Measurements from ENCODE around the gene SLC12A7.
"Not testable (repeated sequence)": the region's sequence is repeated elsewhere in the genome, so short reads cannot be mapped to it uniquely, and the experiment has no call there.

The SLC12A7 gene

DNA sequence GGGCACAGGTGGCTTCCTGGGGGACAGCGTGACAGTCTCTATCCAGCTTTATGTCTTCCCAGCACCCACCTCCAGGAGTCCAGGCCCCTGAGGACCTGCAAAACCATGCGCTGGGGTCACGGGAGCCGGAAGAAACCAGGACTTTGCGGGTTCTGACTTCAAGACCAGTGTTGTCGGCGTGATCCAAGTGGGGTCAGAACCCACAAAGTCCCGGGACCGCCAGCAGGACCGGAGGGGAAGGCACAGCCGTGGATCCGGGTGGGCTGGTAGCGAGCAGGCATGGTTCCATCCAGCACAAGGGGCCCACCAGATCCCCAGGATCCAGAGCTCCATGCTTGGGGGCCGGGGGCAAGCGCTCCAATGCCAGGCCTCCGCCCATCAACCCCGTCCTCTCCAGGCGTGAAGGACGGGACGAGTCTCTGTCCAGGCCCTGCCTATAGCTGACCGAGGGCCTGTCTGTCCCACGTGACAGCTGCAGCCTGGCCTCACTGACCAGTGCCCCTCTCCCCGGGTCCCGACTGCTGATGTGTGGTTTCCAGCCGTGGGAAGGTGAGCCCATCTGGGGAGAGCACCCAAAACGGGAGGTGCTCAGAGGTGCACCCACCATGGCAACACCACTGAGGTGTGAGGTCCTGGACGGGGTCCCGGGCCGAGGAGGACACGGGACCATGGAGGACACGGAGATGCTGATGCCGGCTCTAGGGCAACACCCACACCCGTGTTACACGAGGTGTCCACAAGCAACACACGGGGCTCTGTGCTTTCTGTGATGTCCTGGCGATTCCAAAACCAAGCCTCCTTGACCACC is 48.9 kb downstream of the SLC12A7 start:
- Mint-ChIP-seq H3K4me1 (peaks cover 37% of the 10 kb centered on the region), H3K4me3 (no peak overlapping the region), H3K27ac (no peak overlapping the region), H3K27me3 (ENCODE audit: low read depth, poor library complexity) (no peaks in the 10 kb centered on the region), H3K36me3 (ENCODE audit: low read depth) (peaks cover 5% of the 10 kb centered on the region), H3K9me3 (no peaks in the 10 kb centered on the region)
- DNase-seq = no peak
- TF ChIP-seq, protein P1, sequence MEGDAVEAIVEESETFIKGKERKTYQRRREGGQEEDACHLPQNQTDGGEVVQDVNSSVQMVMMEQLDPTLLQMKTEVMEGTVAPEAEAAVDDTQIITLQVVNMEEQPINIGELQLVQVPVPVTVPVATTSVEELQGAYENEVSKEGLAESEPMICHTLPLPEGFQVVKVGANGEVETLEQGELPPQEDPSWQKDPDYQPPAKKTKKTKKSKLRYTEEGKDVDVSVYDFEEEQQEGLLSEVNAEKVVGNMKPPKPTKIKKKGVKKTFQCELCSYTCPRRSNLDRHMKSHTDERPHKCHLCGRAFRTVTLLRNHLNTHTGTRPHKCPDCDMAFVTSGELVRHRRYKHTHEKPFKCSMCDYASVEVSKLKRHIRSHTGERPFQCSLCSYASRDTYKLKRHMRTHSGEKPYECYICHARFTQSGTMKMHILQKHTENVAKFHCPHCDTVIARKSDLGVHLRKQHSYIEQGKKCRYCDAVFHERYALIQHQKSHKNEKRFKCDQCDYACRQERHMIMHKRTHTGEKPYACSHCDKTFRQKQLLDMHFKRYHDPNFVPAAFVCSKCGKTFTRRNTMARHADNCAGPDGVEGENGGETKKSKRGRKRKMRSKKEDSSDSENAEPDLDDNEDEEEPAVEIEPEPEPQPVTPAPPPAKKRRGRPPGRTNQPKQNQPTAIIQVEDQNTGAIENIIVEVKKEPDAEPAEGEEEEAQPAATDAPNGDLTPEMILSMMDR (IDR thresholded peaks at IDR 0.05) = no peak

- TF ChIP-seq, protein P1 (IDR thresholded peaks at IDR 0.05) = no peak
- H3K27ac Mint-ChIP-seq = no peak overlapping the region
These were observed 49.9 kb downstream of the SLC12A7 start for GRCh38 chr5:1061916-1062315.

GRCh38 chr5:1061292-1061691 is 50.6 kb downstream of the SLC12A7 start:
- not testable (repeated sequence) for H3K27ac Mint-ChIP-seq; DNase-seq; H3K4me3 Mint-ChIP-seq; H3K36me3 Mint-ChIP-seq (ENCODE audit: low read depth); H3K27me3 Mint-ChIP-seq (ENCODE audit: low read depth, poor library complexity); H3K9me3 Mint-ChIP-seq
- peaks cover 25% of the 10 kb centered on the region for H3K4me1 Mint-ChIP-seq

More at GRCh38 chr5:1061916-1062315, 49.9 kb downstream of the SLC12A7 start:
- Mint-ChIP-seq H3K4me3 (no peak overlapping the region), H3K27me3 (ENCODE audit: low read depth, poor library complexity) (no peaks in the 10 kb centered on the region), H3K36me3 (ENCODE audit: low read depth) (peaks cover 5% of the 10 kb centered on the region), H3K9me3 (no peaks in the 10 kb centered on the region), H3K4me1 (peaks cover 28% of the 10 kb centered on the region)
- no peak for DNase-seq

GRCh38 chr5:1060535-1060981 is 51.3 kb downstream of the SLC12A7 start:
- TF ChIP-seq, protein P1 (IDR thresholded peaks at IDR 0.05) = no peak
- H3K4me1 Mint-ChIP-seq = peaks cover 26% of the 10 kb centered on the region
- no peaks in the 10 kb centered on the region for H3K36me3 Mint-ChIP-seq (ENCODE audit: low read depth)
- H3K27ac Mint-ChIP-seq = no peak overlapping the region
- no peaks in the 10 kb centered on the region for H3K9me3 Mint-ChIP-seq
- H3K4me3 Mint-ChIP-seq = no peak overlapping the region
- no peaks in the 10 kb centered on the region for H3K27me3 Mint-ChIP-seq (ENCODE audit: low read depth, poor library complexity)
- no peak for DNase-seq

- TF ChIP-seq, protein P1 (IDR thresholded peaks at IDR 0.05) = no peak
- Mint-ChIP-seq H3K4me1 (peaks cover 30% of the 10 kb centered on the region), H3K36me3 (ENCODE audit: low read depth) (no peaks in the 10 kb centered on the region), H3K9me3 (no peaks in the 10 kb centered on the region), H3K27me3 (ENCODE audit: low read depth, poor library complexity) (no peaks in the 10 kb centered on the region), H3K27ac (no peak overlapping the region), H3K4me3 (no peak overlapping the region)
- peak; percentile 59 for DNase-seq
These were observed 52.0 kb downstream of the SLC12A7 start for GRCh38 chr5:1059884-1060263.

- Mint-ChIP-seq H3K36me3 (ENCODE audit: low read depth) (no peaks in the 10 kb centered on the region), H3K27ac (peak overlapping the region; percentile 42), H3K9me3 (no peaks in the 10 kb centered on the region), H3K4me3 (no peak overlapping the region), H3K27me3 (ENCODE audit: low read depth, poor library complexity) (no peaks in the 10 kb centered on the region), H3K4me1 (peaks cover 35% of the 10 kb centered on the region)
- DNase-seq = no peak
- TF ChIP-seq, protein P1 (IDR thresholded peaks at IDR 0.05) = no peak
These were observed 52.6 kb downstream of the SLC12A7 start for GRCh38 chr5:1058988-1059883.
